Measurements from ENCODE around the gene ZBTB7B. TPM values are rescaled to one million over a fixed set of nuclear protein-coding genes. Genes with fewer than 3 reads are reported as not detected.
A peak's percentile ranks its signal among the peaks of the same experiment; 100 is the strongest.

The ZBTB7B gene
- polyA plus RNA-seq, 2 of the 4 experiments (the other 2 are of a cell fraction), result 20.5 to 30.7 TPM

- 86% methylated on average over 4 of the region's 4 CpGs for WGBS (ENCODE audit: missing lambda C conversion rate)
- no peak for ATAC-seq
- TF ChIP-seq HES2 (IDR thresholded peaks at IDR 0.05) (no peak), HDAC2 (IDR thresholded peaks at IDR 0.05) (no peak), JUN (IDR thresholded peaks at IDR 0.05) (no peak), CHD2 (IDR thresholded peaks at IDR 0.05; ENCODE audit: low read length, partially characterized antibody) (no peak), RFX5 (IDR thresholded peaks at IDR 0.05) (no peak), REST (IDR thresholded peaks at IDR 0.05) (no peak), TP53 (CRISPR knock-in tag; IDR thresholded peaks at IDR 0.05) (no peak), HOXB5 (CRISPR knock-in tag; IDR thresholded peaks at IDR 0.05) (no peak), PHF8 (IDR thresholded peaks at IDR 0.05; ENCODE audit: borderline replicate concordance, low read depth) (no peak), RAD21 (conservative IDR thresholded peaks at IDR 0.05 in 1 of 2, IDR thresholded peaks at IDR 0.05 in 1 of 2) (no peak), HOXA7 (CRISPR knock-in tag; IDR thresholded peaks at IDR 0.05) (no peak), EP300 (IDR thresholded peaks at IDR 0.05) (no peak), FOSL2 (IDR thresholded peaks at IDR 0.05) (no peak), FOSL2 (CRISPR knock-in tag; IDR thresholded peaks at IDR 0.05) (no peak), POLR2A (IDR thresholded peaks at IDR 0.05; ENCODE audit: low read length) (no peak), CBX2 (IDR thresholded peaks at IDR 0.05; ENCODE audit: borderline replicate concordance, low read depth) (no peak), KDM5A (IDR thresholded peaks at IDR 0.05) (no peak)
- no peak for FAIRE-seq
- DNase-seq (ENCODE audit: low read depth in 1 of 2, low spot score in 1 of 2), result no peak
- peak overlapping the region; percentile 45 for H3K4me2 ChIP-seq
- H3K9me3 ChIP-seq, result no peaks in the 10 kb centered on the region
- ChIA-PET CTCF (interaction anchor here (1.4 to 1.8 kb wide), 3 partner anchors 46 to 369 kb away, joined by 3 to 4 read pairs (median 4); partner anchors contain the start of gene KRTCAP2), POLR2A (no interaction called here)
- peaks cover 34% of the 10 kb centered on the region for H3K4me1 ChIP-seq
- H3K27ac ChIP-seq, result peak overlapping the region; percentile 19 to 66; a peak in 4 of 6 replicates
- no peak overlapping the region for H3K4me3 ChIP-seq
Measured at GRCh38 chr1:155039308-155039669, 36.7 kb downstream of the ZBTB7B start.

- H3K4me2 ChIP-seq, result no peak overlapping the region
- no peak for DNase-seq (ENCODE audit: low read depth in 1 of 2, low spot score in 1 of 2)
- peaks cover 46% of the 10 kb centered on the region for H3K4me1 ChIP-seq
- ATAC-seq, result no peak
- 93% methylated on average over 14 of the region's 14 CpGs for WGBS (ENCODE audit: missing lambda C conversion rate)
- no peaks in the 10 kb centered on the region for H3K9me3 ChIP-seq
- no peak overlapping the region for H3K4me3 ChIP-seq
- TF ChIP-seq E2F6 (IDR thresholded peaks at IDR 0.05; ENCODE audit: borderline replicate concordance, low read depth), result no peak
- TF ChIP-seq SREBF2 (IDR thresholded peaks at IDR 0.05), result no peak
- TF ChIP-seq MAFK (IDR thresholded peaks at IDR 0.05; ENCODE audit: partially characterized antibody), result no peak
- no peak for TF ChIP-seq RARB (CRISPR knock-in tag; IDR thresholded peaks at IDR 0.05)
- no peak for TF ChIP-seq ZC3H11A (IDR thresholded peaks at IDR 0.05)
- TF ChIP-seq HOXB13 (CRISPR knock-in tag; IDR thresholded peaks at IDR 0.05; ENCODE audit: low read depth), result no peak
- TF ChIP-seq KDM1A (IDR thresholded peaks at IDR 0.05; ENCODE audit: low read depth), result no peak
- TF ChIP-seq NFE2L2 (conservative IDR thresholded peaks at IDR 0.05; ENCODE audit: low read length), result no peak
- no peak for TF ChIP-seq ZNF302 (CRISPR knock-in tag; IDR thresholded peaks at IDR 0.05)
- TF ChIP-seq TP53 (CRISPR knock-in tag; IDR thresholded peaks at IDR 0.05), result no peak
- no peak for TF ChIP-seq USF2 (IDR thresholded peaks at IDR 0.05)
- no peak for TF ChIP-seq HOXA7 (CRISPR knock-in tag; IDR thresholded peaks at IDR 0.05)
- TF ChIP-seq ESRRA (IDR thresholded peaks at IDR 0.05; ENCODE audit: borderline replicate concordance, low read length), result no peak
- no peak for TF ChIP-seq HEYL (CRISPR knock-in tag; IDR thresholded peaks at IDR 0.05)
- no peak for TF ChIP-seq PHF8 (IDR thresholded peaks at IDR 0.05; ENCODE audit: borderline replicate concordance, low read depth)
- no peak for TF ChIP-seq HMGXB4 (CRISPR knock-in tag; IDR thresholded peaks at IDR 0.05; ENCODE audit: borderline replicate concordance)
- no peak for TF ChIP-seq HOXB5 (CRISPR knock-in tag; IDR thresholded peaks at IDR 0.05)
- TF ChIP-seq EHMT2 (IDR thresholded peaks at IDR 0.05; ENCODE audit: low read depth), result no peak
- H3K27ac ChIP-seq, result peak overlapping the region in 1 of 2 experiments; percentile 66; a peak in 1 of 6 replicates
- CTCF ChIA-PET, result interaction anchor here (1.4 to 1.5 kb wide), 2 partner anchors 45 to 371 kb away, joined by 4 to 5 read pairs; no protein-coding TSS in a partner anchor
- POLR2A ChIA-PET, result no interaction called here
- FAIRE-seq, result no peak
Measured at GRCh38 chr1:155040358-155041093, 37.9 kb downstream of the ZBTB7B start.

All from A549 (cell line).